Activated naive CD8-positive, alpha-beta T cell (primary cell): ENCODE measurements around the gene MMP12.
"Not testable (repeated sequence)": the region's sequence is repeated elsewhere in the genome, so short reads cannot be mapped to it uniquely, and the experiment has no call there.

Source experiments
- H3K27ac Mint-ChIP-seq: one replicate; pipeline ENCODE4 v1.8.0; 2021; ENCODE audit warnings: mixed read lengths
- H3K27me3 Mint-ChIP-seq: one replicate; pipeline ENCODE4 v1.8.0; 2021; ENCODE audit warnings: mixed read lengths
- H3K36me3 Mint-ChIP-seq: one replicate; pipeline ENCODE4 v1.8.0; 2021; ENCODE audit warnings: mixed read lengths
- H3K4me1 Mint-ChIP-seq: one replicate; pipeline ENCODE4 v1.8.0; 2021; ENCODE audit warnings: low read depth, mixed read lengths
- H3K4me3 Mint-ChIP-seq: one replicate; pipeline ENCODE4 v1.8.0; 2021; ENCODE audit warnings: mild to moderate bottlenecking, mixed read lengths
- H3K9me3 Mint-ChIP-seq: one replicate; pipeline ENCODE4 v1.8.0; 2021; ENCODE audit warnings: low read depth, mixed read lengths

The MMP12 gene

DNA sequence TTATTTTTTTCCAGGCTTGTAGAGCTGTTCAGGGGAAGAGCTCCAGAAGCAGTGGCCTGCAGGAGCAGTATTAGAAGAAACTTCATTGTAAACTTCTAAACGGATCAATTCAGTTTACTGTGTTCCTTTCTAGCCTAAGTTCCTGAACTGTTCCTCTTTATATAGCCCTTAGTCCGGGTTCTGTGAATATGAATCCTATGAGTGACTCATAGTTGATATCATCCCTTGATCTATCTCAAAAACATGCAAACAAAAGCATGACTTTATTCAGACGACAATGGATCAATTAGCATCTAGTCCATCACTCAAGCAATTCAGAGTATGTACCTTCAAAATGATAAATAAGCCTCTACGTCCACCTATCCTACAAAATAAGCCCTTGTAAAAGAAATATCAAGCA lies at the start of gene MMP12:
TSS of gene MMP12 (minus strand) at position 131 of the 400 bp plus-strand sequence. CDS start at position 86, 45 bp downstream.
- Mint-ChIP-seq H3K27ac (no peak within 1 kb of the TSS), H3K9me3 (no peaks in the 10 kb centered on the region), H3K4me3 (no peak within 1 kb of the TSS), H3K27me3 (peaks cover 13% of the 10 kb centered on the region), H3K36me3 (no peaks in the 10 kb centered on the region), H3K4me1 (no peaks in the 10 kb centered on the region)

DNA sequence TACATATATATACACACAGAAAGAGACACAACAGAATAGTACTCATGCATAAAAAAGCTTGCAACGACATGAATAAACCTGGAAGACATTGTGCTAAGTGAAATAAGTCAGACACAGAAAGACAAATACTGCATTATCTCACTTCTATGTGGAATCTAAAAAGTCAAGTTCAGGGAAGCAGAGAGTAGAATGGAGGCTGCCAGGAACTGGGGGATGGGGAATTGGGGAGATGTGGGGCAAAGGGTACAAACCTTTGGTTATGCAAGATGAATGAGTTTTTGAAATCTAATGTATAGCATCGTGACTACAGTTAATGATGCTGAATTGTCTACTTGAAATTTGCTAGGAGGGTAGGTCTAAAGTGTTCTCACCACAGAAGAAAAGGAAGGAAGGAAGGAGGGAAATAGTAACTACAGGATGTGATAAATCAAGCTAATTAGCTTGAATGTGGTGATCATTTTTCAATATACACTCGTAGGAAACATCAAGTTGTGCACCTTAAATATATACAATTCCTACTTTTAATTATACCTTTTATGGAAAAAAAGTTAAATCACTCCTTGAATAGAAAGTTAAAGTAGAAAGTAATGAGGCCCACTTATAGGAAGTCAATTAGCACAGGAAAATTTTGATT lies 46.9 kb upstream of the MMP12 start:
- H3K36me3 Mint-ChIP-seq = no peaks in the 10 kb centered on the region
- no peak overlapping the region for H3K4me3 Mint-ChIP-seq
- H3K9me3 Mint-ChIP-seq = no peaks in the 10 kb centered on the region
- H3K27ac Mint-ChIP-seq = no peak overlapping the region
- peaks cover 10% of the 10 kb centered on the region for H3K27me3 Mint-ChIP-seq
- peaks cover 6% of the 10 kb centered on the region for H3K4me1 Mint-ChIP-seq

DNA sequence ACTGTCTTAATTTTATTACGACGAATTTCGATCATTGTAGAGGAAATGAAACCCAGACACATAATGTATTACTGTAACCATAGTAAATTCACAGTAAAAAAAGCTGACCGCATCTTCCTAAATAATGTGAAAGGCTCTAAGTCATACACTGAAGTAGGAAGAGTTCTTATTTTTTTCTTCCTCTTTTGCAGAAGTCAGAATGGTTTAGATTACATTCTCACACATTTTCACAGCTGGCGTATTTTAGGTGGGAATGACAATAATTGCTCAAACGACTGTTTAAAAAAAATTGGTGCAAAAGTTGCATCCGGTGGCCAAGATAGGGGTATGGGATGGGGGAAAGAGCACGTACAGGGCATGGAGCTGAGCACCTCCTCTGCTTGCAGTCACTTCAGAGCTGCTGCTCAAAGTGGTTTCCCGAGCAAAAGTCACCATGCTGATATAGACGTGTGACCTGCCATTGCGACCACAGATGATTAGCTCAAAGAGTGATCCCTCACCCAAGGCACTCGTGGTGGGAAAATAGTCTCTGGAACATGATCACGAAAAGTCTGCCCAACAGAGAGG lies 45.4 kb upstream of the MMP12 start:
- H3K27me3 Mint-ChIP-seq = peaks cover 11% of the 10 kb centered on the region
- no peaks in the 10 kb centered on the region for H3K36me3 Mint-ChIP-seq
- H3K9me3 Mint-ChIP-seq = no peaks in the 10 kb centered on the region
- no peak overlapping the region for H3K4me3 Mint-ChIP-seq
- H3K27ac Mint-ChIP-seq = no peak overlapping the region
- H3K4me1 Mint-ChIP-seq = peaks cover 6% of the 10 kb centered on the region

DNA sequence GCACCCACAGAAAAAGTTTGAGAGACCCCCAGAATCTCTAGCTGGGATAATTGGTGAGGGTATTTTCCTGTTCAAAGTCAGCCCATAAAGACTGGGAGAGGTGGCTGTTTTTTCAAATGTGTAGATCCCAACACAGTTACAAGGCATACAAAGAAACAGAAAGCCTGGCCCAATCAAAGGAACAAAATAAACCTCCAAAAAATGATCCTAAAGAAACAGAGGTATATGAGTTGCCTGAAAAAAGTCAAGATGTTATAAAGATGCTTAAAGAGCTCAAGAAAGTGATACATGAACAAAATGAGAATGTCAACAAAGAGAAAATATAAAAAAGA lies 40.2 kb upstream of the MMP12 start:
- Mint-ChIP-seq H3K9me3 (no peaks in the 10 kb centered on the region), H3K4me3 (no peak overlapping the region), H3K36me3 (no peaks in the 10 kb centered on the region), H3K27ac (no peak overlapping the region), H3K27me3 (peaks cover 3% of the 10 kb centered on the region), H3K4me1 (peaks cover 3% of the 10 kb centered on the region)

DNA sequence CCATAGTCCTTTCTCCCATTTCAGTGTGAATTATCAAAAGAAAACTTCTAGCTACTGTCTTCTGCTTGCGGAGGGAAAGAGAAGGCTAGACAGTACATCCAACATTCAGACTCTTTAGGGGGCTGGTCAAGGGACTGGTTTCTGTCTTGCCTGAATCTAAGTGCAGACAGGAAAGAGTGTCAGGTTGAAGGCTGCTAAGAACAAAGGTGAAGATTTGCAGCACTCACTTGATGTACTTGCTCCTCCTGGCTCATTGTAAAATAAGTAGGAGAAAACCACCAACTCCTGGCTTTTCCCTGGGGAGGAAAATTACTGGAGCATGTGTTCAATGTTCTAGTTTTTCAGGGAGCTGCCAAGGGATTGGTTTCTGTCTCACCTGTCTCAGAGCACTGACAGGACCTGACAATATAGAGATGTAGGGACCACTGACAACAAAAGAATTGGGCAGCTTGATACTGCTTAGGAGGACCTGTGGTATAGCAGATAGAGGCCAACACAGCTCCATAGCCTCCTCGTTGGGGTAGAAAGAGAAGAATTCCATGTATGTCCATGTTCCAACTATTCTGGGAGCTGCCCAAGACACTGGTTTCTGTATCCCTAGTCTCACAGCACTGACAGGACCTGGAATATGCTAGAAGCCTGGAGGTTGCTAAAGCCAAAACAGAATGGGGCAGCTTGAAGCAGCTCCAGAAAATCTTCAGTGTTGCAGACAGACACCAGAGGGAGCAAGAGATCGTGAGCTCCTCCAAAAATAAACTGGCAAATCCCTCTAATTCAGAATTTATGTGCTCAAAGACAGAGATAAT lies 39.7 kb upstream of the MMP12 start:
- no peaks in the 10 kb centered on the region for H3K36me3 Mint-ChIP-seq
- no peaks in the 10 kb centered on the region for H3K9me3 Mint-ChIP-seq
- peaks cover 2% of the 10 kb centered on the region for H3K4me1 Mint-ChIP-seq
- no peak overlapping the region for H3K27ac Mint-ChIP-seq
- H3K4me3 Mint-ChIP-seq = no peak overlapping the region
- peaks cover 4% of the 10 kb centered on the region for H3K27me3 Mint-ChIP-seq

DNA sequence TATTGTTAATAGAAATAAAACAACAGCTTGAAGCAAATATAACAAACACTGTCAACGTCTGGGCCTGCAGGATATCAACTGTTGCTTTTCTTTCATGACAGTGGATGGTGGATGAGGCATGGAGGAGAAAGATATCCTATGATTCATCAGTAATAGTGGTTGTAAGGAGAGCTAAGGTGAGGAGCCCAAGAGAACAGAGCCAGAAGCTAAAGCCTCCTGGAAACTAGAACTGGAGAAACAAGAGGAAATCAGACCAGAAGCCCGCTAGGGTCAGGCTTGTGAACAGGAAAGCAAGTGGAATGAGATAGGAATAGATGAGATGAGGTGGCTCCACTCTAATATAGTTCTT lies 37.7 kb upstream of the MMP12 start:
- Mint-ChIP-seq H3K36me3 (no peaks in the 10 kb centered on the region), H3K27ac (no peak overlapping the region), H3K9me3 (no peaks in the 10 kb centered on the region), H3K4me1 (no peaks in the 10 kb centered on the region), H3K27me3 (peaks cover 6% of the 10 kb centered on the region), H3K4me3 (no peak overlapping the region)

DNA sequence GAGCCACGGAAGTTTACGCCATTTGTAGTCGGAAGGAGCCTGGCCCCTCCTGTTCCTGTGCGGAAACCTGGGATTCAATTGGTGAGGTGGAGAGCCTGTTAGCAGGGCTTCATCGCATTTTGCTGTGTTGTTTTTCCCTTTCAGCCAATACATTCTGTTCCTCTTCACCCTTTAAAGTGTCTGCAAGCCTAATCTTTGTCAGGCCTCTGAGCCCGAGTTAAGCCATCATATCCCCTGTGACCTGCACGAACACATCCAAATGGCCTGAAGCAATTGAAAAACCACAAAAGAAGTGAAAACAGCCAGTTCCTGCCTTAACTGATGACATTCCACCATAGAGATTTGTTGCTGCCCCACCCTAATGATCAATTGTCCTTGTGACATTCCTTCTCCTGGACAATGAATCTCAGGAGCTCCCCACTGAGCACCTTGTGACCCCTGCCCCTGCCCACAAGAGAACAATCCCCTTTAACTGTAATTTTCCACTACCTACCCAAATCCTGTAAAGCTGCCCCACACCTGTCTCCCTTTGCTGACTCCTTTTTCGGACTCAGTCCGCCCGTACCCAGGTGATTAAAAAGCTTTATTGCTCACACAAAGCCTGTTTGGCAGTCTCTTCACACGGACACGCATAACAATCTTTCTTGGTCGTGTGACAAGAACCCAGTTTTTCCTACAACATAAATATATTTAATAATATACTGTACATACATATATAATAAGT lies 37.1 kb upstream of the MMP12 start:
- no peak overlapping the region for H3K4me3 Mint-ChIP-seq
- no peaks in the 10 kb centered on the region for H3K36me3 Mint-ChIP-seq
- H3K27me3 Mint-ChIP-seq = peaks cover 6% of the 10 kb centered on the region
- no peak overlapping the region for H3K27ac Mint-ChIP-seq
- H3K9me3 Mint-ChIP-seq = no peaks in the 10 kb centered on the region
- no peaks in the 10 kb centered on the region for H3K4me1 Mint-ChIP-seq

DNA sequence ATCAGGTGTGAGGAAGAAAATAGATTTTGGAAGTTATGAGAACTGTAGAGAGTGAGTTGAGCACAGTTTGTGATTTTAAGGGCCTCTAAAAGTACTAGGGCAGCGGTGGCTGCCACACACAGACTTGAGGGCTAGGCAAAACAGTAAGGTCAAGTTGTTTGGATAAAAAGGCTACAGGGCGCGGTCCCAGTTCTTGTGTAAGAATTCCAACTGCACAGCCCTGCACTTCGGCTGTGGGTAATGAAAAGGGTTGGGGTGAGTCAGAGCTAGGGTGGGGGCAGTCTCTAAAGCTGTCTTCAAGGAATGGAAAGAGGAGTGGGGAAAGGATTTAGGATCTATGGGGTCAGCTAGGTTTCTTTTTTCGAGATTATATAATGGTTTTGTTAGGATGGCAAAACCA lies 31.1 kb upstream of the MMP12 start:
- H3K27ac Mint-ChIP-seq, H3K36me3 Mint-ChIP-seq, H3K9me3 Mint-ChIP-seq, H3K27me3 Mint-ChIP-seq, H3K4me3 Mint-ChIP-seq, H3K4me1 Mint-ChIP-seq: not testable (repeated sequence)

DNA sequence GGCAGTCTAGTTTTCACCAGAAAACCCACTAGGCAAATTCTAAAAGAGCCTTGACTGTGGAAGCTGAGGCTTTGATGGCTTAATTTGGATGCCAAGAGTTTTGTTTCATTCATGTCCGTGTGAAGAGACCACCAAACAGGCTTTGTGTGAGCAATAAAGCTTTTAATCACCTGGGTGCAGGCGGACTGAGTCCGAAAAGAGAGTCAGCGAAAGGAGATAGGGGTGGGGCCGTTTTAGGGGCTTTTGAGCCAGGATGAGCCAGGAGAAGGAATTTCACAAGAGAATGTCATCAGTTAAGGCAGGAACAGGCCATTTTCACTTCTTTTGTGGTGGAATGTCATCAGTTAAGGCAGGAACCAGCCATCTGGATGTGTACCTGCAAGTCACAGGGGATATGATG lies 29.1 kb upstream of the MMP12 start:
- H3K4me3 Mint-ChIP-seq, H3K9me3 Mint-ChIP-seq, H3K27ac Mint-ChIP-seq, H3K4me1 Mint-ChIP-seq, H3K27me3 Mint-ChIP-seq, H3K36me3 Mint-ChIP-seq: not testable (repeated sequence)

DNA sequence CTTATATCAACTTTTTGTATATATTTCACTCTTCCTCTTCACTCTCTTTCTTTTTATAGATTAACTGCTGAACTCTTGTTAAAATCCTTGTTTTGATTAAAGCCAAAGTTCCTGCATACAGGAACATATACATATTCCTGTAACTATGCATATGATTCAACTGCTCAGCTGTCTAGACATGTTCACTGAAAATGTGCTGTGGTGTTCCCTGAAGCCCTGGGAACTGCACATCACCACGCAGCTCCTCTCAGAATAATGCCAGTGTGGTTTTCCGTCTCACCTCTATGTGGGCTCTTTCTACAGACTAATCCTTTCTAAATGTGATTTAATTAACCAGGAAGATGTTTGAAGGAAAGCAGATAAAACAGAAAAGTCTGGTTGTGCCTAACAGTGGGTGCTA lies 25.6 kb upstream of the MMP12 start:
- peaks cover 4% of the 10 kb centered on the region for H3K27me3 Mint-ChIP-seq
- H3K9me3 Mint-ChIP-seq = no peaks in the 10 kb centered on the region
- H3K4me3 Mint-ChIP-seq = no peak overlapping the region
- no peaks in the 10 kb centered on the region for H3K4me1 Mint-ChIP-seq
- no peaks in the 10 kb centered on the region for H3K36me3 Mint-ChIP-seq
- no peak overlapping the region for H3K27ac Mint-ChIP-seq

DNA sequence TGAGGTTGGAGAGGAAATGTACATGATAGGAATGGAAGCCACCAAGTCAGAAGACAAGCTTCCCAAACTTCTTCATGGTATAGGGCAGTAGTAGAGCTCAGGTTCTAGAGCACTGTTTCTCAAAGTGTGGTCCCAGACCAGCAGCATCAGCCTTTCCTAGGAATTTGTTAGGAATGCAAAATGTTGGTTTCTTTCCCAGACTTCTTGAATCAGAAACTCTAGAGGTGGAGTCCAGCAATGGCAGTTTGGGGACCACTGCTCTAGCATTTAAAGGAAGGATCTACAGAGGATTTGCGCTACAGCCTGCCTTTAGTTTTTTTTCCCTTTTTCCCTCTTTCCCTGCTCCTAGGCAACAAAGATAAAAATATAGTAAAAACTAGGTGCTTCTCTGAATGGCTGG lies 17.0 kb upstream of the MMP12 start:
- no peak overlapping the region for H3K4me3 Mint-ChIP-seq
- H3K4me1 Mint-ChIP-seq = no peaks in the 10 kb centered on the region
- H3K36me3 Mint-ChIP-seq = no peaks in the 10 kb centered on the region
- no peaks in the 10 kb centered on the region for H3K9me3 Mint-ChIP-seq
- no peak overlapping the region for H3K27ac Mint-ChIP-seq
- peaks cover 4% of the 10 kb centered on the region for H3K27me3 Mint-ChIP-seq

DNA sequence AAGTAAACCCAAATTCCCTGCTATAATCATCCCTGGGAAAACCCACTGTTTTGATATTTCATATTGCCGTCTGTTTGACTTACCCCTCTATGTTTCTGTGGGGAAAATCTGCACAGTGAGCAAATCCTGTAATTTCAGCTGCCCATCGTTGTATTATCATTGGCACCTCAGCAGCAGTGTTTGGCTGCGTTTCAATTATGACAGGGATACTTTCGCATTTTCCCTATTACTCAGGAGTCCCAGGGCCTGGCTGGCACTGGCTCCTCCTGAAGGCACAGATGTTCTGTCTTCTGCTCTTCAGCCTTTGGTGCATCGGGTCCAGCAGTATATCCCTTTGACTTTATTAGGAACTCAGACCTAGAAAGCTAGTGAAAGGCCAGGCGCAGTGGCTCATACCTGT lies 12.2 kb upstream of the MMP12 start:
- Mint-ChIP-seq H3K4me1 (no peaks in the 10 kb centered on the region), H3K27me3 (no peaks in the 10 kb centered on the region), H3K4me3 (no peak overlapping the region), H3K36me3 (no peaks in the 10 kb centered on the region), H3K9me3 (no peaks in the 10 kb centered on the region), H3K27ac (no peak overlapping the region)

DNA sequence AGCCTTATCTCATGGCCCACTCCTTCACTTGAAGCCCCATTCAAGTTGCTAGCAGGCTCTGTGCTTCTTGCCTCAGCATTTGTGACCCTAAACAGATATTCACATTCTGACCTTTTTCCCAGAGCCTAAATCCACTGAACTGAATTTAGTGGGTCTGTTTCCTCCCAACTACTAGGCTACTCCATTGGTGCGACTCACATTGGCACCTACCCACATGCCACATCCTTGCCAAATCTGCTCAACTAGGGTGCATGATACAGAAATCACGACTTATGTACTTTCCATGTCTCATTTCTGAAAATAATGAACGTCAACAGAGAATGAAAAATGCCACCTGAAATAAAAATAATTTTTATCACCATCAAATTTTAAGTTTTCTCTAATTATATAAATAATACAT lies 8.4 kb upstream of the MMP12 start:
- Mint-ChIP-seq H3K4me3 (no peak overlapping the region), H3K4me1 (no peaks in the 10 kb centered on the region), H3K27me3 (peaks cover 4% of the 10 kb centered on the region), H3K36me3 (no peaks in the 10 kb centered on the region), H3K9me3 (no peaks in the 10 kb centered on the region), H3K27ac (no peak overlapping the region)

DNA sequence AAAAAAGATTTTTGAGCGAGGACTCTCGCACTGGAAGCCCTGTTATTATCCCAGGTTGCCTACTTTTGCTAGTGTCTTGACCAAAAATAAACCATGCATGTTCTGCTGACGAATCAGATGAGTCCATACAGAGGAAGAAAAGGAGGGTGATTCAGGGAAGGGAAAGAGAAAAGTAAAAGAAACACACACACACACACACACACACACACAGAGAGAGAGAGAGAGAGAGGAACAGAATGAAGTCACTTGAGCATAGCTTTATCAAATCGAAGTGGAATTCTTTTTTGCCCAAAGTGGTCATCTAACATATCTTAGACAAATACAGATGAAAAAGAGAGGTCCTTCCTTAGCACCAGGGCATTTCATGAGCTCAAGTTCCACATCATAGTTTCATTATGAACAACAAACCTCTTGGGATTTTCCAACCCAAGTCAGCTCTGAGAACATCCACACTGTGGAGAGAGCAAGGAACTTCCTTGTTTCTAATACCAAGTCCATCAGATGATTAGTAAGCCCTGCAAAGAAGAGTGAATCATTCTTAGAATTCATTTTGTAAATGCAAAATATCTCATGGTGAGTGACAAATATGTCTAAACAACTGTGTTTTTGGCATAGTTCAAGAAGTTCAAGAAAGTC lies 7.7 kb upstream of the MMP12 start:
- H3K27me3 Mint-ChIP-seq = peaks cover 8% of the 10 kb centered on the region
- no peaks in the 10 kb centered on the region for H3K36me3 Mint-ChIP-seq
- no peak overlapping the region for H3K4me3 Mint-ChIP-seq
- no peaks in the 10 kb centered on the region for H3K9me3 Mint-ChIP-seq
- H3K4me1 Mint-ChIP-seq = no peaks in the 10 kb centered on the region
- no peak overlapping the region for H3K27ac Mint-ChIP-seq

DNA sequence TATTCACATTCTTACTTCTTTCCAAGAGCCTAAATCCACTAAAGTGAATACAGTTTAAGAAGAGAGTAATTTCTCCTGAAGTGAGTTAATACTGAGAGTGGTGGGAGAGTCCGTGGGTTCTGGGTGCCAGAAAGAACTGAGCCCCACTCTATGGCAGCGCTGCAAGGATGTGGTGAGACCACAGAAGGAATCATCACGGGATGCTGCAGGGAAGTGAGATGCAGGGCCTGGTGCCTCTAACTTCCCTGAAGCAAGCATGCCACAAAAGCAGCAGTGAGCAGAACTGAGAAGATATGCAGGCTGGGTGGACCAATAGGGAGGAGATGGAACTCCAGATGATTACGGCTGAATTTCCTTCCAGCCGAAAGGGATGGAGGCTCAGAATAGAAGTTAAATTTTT lies 5.0 kb upstream of the MMP12 start:
- no peak overlapping the region for H3K27ac Mint-ChIP-seq
- no peak overlapping the region for H3K4me3 Mint-ChIP-seq
- H3K27me3 Mint-ChIP-seq = peaks cover 8% of the 10 kb centered on the region
- no peaks in the 10 kb centered on the region for H3K4me1 Mint-ChIP-seq
- no peaks in the 10 kb centered on the region for H3K9me3 Mint-ChIP-seq
- H3K36me3 Mint-ChIP-seq = no peaks in the 10 kb centered on the region
